ENCODE measurements around the gene WDR20. TPM values are rescaled to one million over a fixed set of nuclear protein-coding genes. Genes with fewer than 3 reads are reported as not detected.

WDR20 gene
- total and polyA plus RNA-seq, 2 of the 4 experiments (the other 2 are of a cell fraction): 20.3 to 27.4 TPM

- no TSS peak for BruUV-seq (replicated peaks)
- no peak for TF ChIP-seq NFE2L2 (IDR thresholded peaks at IDR 0.05; ENCODE audit: low read depth, low read length)
- TF ChIP-seq CHD1 (IDR thresholded peaks at IDR 0.05; ENCODE audit: low read depth, low read length): no peak
- no peak for TF ChIP-seq RCOR1 (IDR thresholded peaks at IDR 0.05; ENCODE audit: insufficient replicate concordance, low read length)
- TF ChIP-seq POLR2A (IDR thresholded peaks at IDR 0.05; ENCODE audit: low read depth, low read length): no peak
- TF ChIP-seq MAFK (IDR thresholded peaks at IDR 0.05; ENCODE audit: low read depth, low read length): no peak
- no peak for TF ChIP-seq ELK1 (IDR thresholded peaks at IDR 0.05; ENCODE audit: borderline replicate concordance, low read depth, low read length)
- TF ChIP-seq FOS (IDR thresholded peaks at IDR 0.05; ENCODE audit: low read depth, low read length): no peak
- TF ChIP-seq USF2 (IDR thresholded peaks at IDR 0.05; ENCODE audit: low read depth, low read length): no peak
- TF ChIP-seq RFX5 (IDR thresholded peaks at IDR 0.05; ENCODE audit: low read depth, low read length): no peak
- no peak for TF ChIP-seq BHLHE40 (IDR thresholded peaks at IDR 0.05; ENCODE audit: low read depth, low read length)
- no peak for TF ChIP-seq SMC3 (IDR thresholded peaks at IDR 0.05; ENCODE audit: low read depth, low read length)
- no peak for TF ChIP-seq CEBPB (IDR thresholded peaks at IDR 0.05; ENCODE audit: low read depth, low read length)
- TF ChIP-seq, protein P1, sequence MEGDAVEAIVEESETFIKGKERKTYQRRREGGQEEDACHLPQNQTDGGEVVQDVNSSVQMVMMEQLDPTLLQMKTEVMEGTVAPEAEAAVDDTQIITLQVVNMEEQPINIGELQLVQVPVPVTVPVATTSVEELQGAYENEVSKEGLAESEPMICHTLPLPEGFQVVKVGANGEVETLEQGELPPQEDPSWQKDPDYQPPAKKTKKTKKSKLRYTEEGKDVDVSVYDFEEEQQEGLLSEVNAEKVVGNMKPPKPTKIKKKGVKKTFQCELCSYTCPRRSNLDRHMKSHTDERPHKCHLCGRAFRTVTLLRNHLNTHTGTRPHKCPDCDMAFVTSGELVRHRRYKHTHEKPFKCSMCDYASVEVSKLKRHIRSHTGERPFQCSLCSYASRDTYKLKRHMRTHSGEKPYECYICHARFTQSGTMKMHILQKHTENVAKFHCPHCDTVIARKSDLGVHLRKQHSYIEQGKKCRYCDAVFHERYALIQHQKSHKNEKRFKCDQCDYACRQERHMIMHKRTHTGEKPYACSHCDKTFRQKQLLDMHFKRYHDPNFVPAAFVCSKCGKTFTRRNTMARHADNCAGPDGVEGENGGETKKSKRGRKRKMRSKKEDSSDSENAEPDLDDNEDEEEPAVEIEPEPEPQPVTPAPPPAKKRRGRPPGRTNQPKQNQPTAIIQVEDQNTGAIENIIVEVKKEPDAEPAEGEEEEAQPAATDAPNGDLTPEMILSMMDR (conservative IDR thresholded peaks at IDR 0.05; ENCODE audit: low read depth, low read length): no peak
- TF ChIP-seq MAZ (IDR thresholded peaks at IDR 0.05; ENCODE audit: borderline replicate concordance, low read depth, low read length): no peak
- TF ChIP-seq MXI1 (IDR thresholded peaks at IDR 0.05; ENCODE audit: borderline replicate concordance, low read depth, low read length): no peak
- TF ChIP-seq RAD21 (IDR thresholded peaks at IDR 0.05; ENCODE audit: low read length): no peak
- H3K9me3 ChIP-seq (ENCODE audit: control insufficient read depth, insufficient read depth, low read length): no peaks in the 10 kb centered on the region
- no peak overlapping the region for H2AK9ac ChIP-seq (replicated peaks; ENCODE audit: low read depth, low read length, poor library complexity)
- CTCF ChIA-PET: no interaction called here
- H2BK120ac ChIP-seq (ENCODE audit: low read depth, low read length): no peak overlapping the region
- no peak overlapping the region for H3K4me3 ChIP-seq (ENCODE audit: insufficient read depth, low read depth, low read length)
- in situ Hi-C loops (cut with MboI; ENCODE audit: low sequenced_read_pairs): no loop called here
- no peak overlapping the region for H3K4ac ChIP-seq (ENCODE audit: low read depth, low read length)
- H3K4me2 ChIP-seq (ENCODE audit: low read depth, low read length): no peak overlapping the region
- H2BK5ac ChIP-seq (ENCODE audit: low read depth, low read length, poor library complexity, severe bottlenecking): no peak overlapping the region
- no peak overlapping the region for H3K14ac ChIP-seq (replicated peaks; ENCODE audit: low read depth, low read length)
- no peaks in the 10 kb centered on the region for H3K36me3 ChIP-seq (ENCODE audit: control insufficient read depth, insufficient read depth, low read length)
- no peak overlapping the region for H3K23ac ChIP-seq (ENCODE audit: low read depth, low read length)
- ATAC-seq (ENCODE audit: low read depth) (no peak), DNase-seq (no peak)
- H4K91ac ChIP-seq (ENCODE audit: insufficient read depth, low read depth, low read length): no peak overlapping the region
- H2AFZ ChIP-seq (replicated peaks; ENCODE audit: low read length, poor library complexity): no peak overlapping the region
- H3K79me1 ChIP-seq (ENCODE audit: low read depth in 1 of 2, low read length in 2 of 2): peaks cover 46 to 79% of the 10 kb centered on the region in 2 experiments
- WGBS, 2 experiments (ENCODE audit: extremely low coverage in 2 of 2, insufficient read length in 1 of 2): 93% methylated on average over 6 of the region's 14 CpGs; no CpG with 5 or more reads in 1 of the 2 experiments
- dilution Hi-C loops (cut with HindIII; ENCODE audit: low sequenced_read_pairs, unreplicated experiment): no loop called here
- H2BK15ac ChIP-seq (ENCODE audit: low read depth, low read length): no peak overlapping the region
- H3K9me1 ChIP-seq (ENCODE audit: insufficient read depth, low read length): peaks cover 16% of the 10 kb centered on the region
- H3K27me3 ChIP-seq (ENCODE audit: control insufficient read depth, insufficient read depth, low read length): no peaks in the 10 kb centered on the region
- H4K5ac ChIP-seq (ENCODE audit: low read depth, low read length): no peak overlapping the region
- peaks cover 73% of the 10 kb centered on the region for H4K20me1 ChIP-seq (ENCODE audit: insufficient read depth, low read length)
- POLR2A ChIA-PET (ENCODE audit: unreplicated experiment): no interaction called here
- no peak overlapping the region for H3K18ac ChIP-seq (ENCODE audit: low read depth, low read length)
- no peak overlapping the region for H3K27ac ChIP-seq (ENCODE audit: insufficient read depth, low read length)
- H3K9ac ChIP-seq (ENCODE audit: low read depth, low read length): no peak overlapping the region
- intact Hi-C loops (cut with micrococcal nuclease): no loop called here
- H4K8ac ChIP-seq (ENCODE audit: low read depth in 2 of 2, low read length in 2 of 2): no peak overlapping the region
- no peak overlapping the region for H2BK20ac ChIP-seq (ENCODE audit: low read depth, low read length)
- H3K4me1 ChIP-seq (ENCODE audit: control insufficient read depth, insufficient read depth, low read length): peaks cover 11% of the 10 kb centered on the region
- H3K56ac ChIP-seq (ENCODE audit: extremely low read depth, insufficient read depth, low read length): no peak overlapping the region
- 0 out of 2 replicates have a peak overlapping the region, but pooled peaks have one; percentile 7 for H2AK5ac ChIP-seq (ENCODE audit: low read depth, low read length)
Observed at GRCh38 chr14:102184316-102185035, 44.8 kb downstream of the WDR20 start.
